CD4-positive, alpha-beta T cell treated with Interleukin-17A for 1 hour (primary cell): Measurements from ENCODE around the gene PCMT1.
"Not testable (repeated sequence)": the region's sequence is repeated elsewhere in the genome, so short reads cannot be mapped to it uniquely, and the experiment has no call there.

Experiments used
- DNase-seq: peaks from one replicate; pipeline ENCODE4 v3.0.0-alpha.2; 2020

The PCMT1 gene

GRCh38 chr6:149823013-149823412, 73.5 kb downstream of the PCMT1 start:
- no peak for DNase-seq

GRCh38 chr6:149825292-149825691, 75.8 kb downstream of the PCMT1 start:
- DNase-seq: no peak

GRCh38 chr6:149830731-149831307, 81.3 kb downstream of the PCMT1 start:
- DNase-seq: no peak

GRCh38 chr6:149831308-149831820, 81.8 kb downstream of the PCMT1 start:
- no peak for DNase-seq

GRCh38 chr6:149833651-149834050, 84.1 kb downstream of the PCMT1 start:
- DNase-seq: no peak

GRCh38 chr6:149834513-149835481, 85.3 kb downstream of the PCMT1 start:
- peak; percentile 82 for DNase-seq

- peak; percentile 40 for DNase-seq
Measured at GRCh38 chr6:149840345-149841075, 91.0 kb downstream of the PCMT1 start.

GRCh38 chr6:149842331-149842730, 92.8 kb downstream of the PCMT1 start:
- no peak for DNase-seq

- no peak for DNase-seq
Measured at GRCh38 chr6:149843051-149843633, 93.6 kb downstream of the PCMT1 start.

GRCh38 chr6:149844036-149844435, 94.5 kb downstream of the PCMT1 start:
- not testable (repeated sequence) for DNase-seq

- no peak for DNase-seq
Measured at GRCh38 chr6:149844480-149844879, 94.9 kb downstream of the PCMT1 start.

GRCh38 chr6:149845549-149845948, 96.0 kb downstream of the PCMT1 start:
- no peak for DNase-seq

GRCh38 chr6:149846321-149846720, 96.8 kb downstream of the PCMT1 start:
- DNase-seq: no peak

- DNase-seq: no peak
Measured at GRCh38 chr6:149847939-149848267, 98.4 kb downstream of the PCMT1 start.

GRCh38 chr6:149848343-149848742, 98.8 kb downstream of the PCMT1 start:
- not testable (repeated sequence) for DNase-seq

- no peak for DNase-seq
Measured at GRCh38 chr6:149851461-149852110, 102.0 kb downstream of the PCMT1 start.

GRCh38 chr6:149852180-149852579, 102.6 kb downstream of the PCMT1 start:
- peak; percentile 6 for DNase-seq

GRCh38 chr6:149852881-149853280, 103.3 kb downstream of the PCMT1 start:
- no peak for DNase-seq

GRCh38 chr6:149854017-149854416, 104.5 kb downstream of the PCMT1 start:
- not testable (repeated sequence) for DNase-seq

- no peak for DNase-seq
Measured at GRCh38 chr6:149854532-149854931, 105.0 kb downstream of the PCMT1 start.

- DNase-seq: no peak
Measured at GRCh38 chr6:149855040-149855654, 105.6 kb downstream of the PCMT1 start.

GRCh38 chr6:149855741-149856140, 106.2 kb downstream of the PCMT1 start:
- DNase-seq: no peak
